Activated CD4-positive, alpha-beta T cell treated with anti-CD3 and anti-CD28 coated beads, Interleukin-2, amount 50 U/mL, for 4 hours (primary cell): Measurements from ENCODE around the gene LRP1B.

ENCODE experiments used
- DNase-seq, 2 experiments: peaks; one replicate each; pipeline ENCODE4 v3.0.0-alpha.2; 2020

Gene LRP1B

GRCh38 chr2:140269000-140269399 lies 1861.8 kb downstream of the LRP1B start:
- DNase-seq, result no peak

DNA sequence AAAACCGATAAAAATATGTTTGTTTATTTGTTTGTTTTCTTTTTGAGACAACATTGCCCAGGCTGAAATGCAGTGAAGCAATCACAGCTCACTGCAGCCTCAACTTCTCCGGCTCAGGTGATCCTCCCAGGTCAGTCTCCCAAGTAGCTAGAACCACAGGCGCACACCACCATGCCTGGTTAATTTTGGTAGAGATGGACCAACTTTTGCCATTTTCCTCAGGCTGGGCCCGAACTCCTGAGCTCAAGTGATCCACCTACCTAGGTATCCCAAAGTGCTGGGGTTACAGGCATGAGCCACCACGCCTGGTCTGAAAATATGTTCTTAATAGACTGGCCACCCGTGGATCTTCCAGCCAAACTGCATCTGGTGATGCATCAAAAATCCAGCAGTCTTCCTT lies 1867.9 kb downstream of the LRP1B start:
- no peak for DNase-seq

DNA sequence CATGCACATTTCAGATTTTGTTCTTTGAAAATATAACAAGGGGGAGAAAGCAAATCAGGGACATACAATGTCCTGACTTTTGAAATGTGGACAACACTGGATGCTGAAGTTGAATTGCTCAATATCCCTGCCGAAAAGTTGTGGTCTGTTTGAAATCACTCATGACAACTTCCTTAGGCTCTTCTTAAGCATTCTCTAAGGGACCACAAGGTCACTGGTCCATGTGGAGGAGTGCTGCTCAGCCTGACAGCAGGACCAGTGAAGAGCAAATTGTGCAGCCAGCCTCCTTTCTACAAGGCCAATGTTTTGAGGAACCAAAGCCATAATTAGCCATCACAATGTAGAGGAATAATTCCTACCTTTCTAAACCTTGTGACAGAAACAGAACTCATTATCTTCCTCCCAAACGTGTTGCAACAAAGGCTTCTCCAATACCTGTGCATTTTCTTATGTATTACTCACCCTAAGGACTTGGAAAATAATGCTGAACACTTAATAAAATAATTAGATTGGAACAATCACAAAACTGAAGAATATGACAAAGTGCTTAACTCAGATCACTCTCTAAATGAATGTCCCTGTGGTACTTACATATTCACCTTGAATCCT lies 1873.0 kb downstream of the LRP1B start:
- no peak for DNase-seq

DNA sequence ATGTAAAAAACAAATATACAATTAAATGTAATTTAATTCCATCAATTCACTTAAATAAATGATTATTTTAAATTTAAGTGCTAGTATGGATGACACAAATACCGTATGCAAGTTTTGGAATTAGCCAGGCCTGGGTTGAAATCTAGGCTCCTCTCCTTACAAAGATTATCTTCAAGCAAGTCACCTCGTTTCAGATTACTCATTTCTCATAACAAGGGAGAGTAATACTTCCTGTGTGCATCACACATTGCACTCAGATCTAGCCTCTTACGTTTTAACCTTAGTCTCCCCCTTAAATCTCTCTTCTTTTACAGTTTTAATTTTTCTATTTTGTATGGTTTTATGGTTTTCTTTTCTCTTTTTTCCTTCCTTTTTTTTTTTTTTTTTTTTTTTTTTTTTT lies 1874.7 kb downstream of the LRP1B start:
- no peak for DNase-seq

- no peak for DNase-seq
These were observed 1881.0 kb downstream of the LRP1B start for GRCh38 chr2:140249821-140250220.

DNA sequence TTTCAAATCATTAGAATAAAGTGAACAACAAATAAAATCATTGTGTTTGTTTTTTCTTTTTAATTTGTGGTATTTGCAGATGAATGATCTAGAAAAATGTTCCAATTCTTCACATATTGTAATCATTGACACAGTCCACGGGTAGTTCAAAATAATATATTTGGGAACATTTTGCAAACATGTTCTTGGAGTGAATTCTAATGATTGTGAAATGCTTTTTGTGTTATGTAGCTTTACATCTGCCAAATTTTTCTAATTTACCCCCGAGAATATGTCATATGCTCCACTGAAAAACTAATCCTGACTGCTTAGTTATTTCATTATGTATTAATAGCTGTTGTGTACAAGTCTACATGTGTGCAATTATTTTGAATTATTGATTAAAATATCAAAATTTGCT lies 1882.2 kb downstream of the LRP1B start:
- DNase-seq, result no peak

DNA sequence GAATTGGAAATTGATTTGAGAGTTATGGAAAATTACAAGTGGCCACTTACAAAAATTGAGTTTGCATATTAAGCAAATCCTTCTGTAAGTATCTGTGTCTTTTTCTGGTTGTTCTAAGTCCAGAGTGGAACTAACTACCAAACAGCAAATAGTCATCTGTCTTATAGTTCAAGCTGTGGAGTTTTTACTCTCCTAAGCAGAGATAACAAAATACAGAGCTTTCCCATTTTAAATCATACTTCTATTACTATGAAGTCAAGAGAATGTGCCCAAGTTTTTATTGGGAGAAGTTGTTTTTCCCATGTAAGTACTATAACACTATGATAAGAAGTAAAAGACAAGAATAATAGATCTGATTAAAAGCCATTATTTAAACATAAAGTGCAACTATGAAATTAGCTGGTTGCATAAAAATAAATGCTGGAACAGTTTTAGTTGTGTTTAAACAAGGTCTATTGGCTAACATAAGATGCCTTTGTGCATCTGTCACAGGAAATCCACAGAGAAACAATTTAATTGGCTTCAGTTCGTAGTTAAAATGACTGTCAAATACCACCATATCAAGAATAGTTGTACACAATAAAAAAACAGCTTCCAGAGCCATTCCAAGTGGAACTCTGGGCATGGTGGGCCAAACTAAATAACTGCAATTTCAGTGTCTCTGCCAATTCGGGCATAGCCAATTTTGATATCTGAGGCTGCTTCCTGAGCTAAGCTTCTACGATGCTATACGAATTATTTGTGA lies 1883.2 kb downstream of the LRP1B start:
- no peak for DNase-seq

- no peak for DNase-seq
These were observed 1883.9 kb downstream of the LRP1B start for GRCh38 chr2:140246957-140247356.

GRCh38 chr2:140246058-140246457 lies 1884.8 kb downstream of the LRP1B start:
- no peak for DNase-seq

- no peak for DNase-seq
These were observed 1887.9 kb downstream of the LRP1B start for GRCh38 chr2:140242889-140243288.

DNA sequence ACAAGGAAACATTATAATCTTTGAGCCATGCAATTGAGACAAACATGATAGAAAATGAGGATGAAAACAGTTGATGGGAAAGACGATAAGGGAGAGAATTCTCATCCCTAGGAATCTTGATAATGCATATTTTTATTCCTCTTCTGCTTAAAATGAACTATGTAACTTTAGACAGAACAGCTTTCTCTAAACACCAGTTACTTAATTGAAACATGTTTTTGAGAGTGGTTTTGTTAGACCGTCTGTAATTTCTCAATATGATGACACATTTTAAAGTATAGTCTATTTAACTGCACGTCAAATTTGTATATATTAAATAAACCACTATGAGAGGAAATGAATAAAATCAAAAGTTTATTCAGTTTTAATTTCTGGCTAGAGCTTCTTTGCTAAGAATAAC lies 1896.7 kb downstream of the LRP1B start:
- DNase-seq, result no peak

GRCh38 chr2:140210963-140211362 lies 1919.9 kb downstream of the LRP1B start:
- no peak for DNase-seq

GRCh38 chr2:140205093-140205492 lies 1925.7 kb downstream of the LRP1B start:
- no peak for DNase-seq

DNA sequence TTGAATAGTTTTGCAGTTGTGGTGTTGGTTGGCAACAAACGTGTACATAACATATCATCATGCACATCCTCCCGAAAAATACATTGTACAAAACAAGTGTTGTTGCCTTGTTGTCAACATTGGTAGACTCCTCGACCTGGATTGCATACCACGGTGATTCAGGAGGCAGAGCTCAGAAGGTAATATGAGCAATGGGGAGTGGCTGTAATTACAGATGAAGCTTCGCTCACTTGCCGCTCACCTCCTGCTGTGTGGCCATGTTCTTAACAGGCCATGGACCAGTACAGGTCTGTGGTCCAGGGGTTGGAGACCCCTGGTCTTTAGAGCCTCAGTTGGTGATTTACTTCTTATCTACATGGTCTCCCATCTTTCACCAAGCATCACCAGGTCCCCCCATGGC lies 1927.5 kb downstream of the LRP1B start:
- no peak for DNase-seq

DNA sequence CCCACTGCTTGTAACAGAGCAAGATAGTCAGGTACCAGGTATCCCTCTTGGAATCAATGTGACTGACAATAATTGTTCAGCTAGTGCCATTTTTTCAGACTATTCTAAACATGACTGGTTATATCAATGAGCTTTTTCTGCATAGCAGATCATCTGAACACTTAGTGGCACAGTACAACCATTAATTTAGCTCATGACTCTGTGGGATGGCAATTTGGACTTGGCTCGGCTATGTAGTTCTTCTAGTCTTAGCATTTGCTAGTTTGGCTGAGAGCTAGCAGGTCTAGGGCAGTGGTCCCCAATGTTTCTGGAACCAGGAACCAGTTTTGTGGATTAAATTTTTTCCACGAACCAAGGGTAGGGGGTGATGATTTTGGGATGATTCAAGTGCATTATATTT lies 1929.2 kb downstream of the LRP1B start:
- no peak for DNase-seq

DNA sequence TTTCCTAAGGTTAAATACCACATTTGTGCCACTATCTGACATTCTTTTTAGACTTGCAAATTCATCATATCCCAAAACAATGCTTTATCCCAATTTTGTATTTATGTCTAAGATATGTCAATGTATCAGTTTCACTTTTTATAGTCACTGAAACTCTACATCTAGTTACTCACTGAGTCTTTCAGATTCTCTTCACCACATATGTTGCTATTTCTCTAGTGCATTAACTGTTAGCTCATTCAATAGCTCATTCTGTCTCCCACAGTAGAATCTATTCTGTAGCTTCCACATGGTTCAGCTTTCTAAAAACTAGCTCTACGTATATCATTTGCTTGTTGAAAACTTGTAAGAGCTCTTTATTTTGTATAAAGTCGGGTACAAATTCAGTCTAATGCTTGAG lies 1930.1 kb downstream of the LRP1B start:
- DNase-seq, result no peak

DNA sequence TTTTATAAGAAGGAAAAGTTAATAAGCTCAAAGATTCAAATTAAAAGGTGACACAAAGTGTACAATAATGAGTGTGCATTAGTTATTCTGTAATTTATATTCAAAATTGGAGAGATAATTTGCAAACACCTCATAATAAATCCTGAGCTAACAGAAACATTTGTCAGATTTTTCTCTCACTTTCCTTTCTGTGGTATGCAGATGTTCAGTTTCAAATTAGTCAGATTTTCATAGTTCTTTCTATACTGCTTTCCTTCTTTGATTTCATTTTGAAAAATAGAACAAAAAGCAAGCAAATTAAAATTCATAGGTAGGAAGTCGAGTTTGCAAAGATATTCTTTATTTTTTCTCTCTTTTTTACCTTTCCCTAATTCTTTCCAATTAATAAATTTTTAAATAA lies 1930.5 kb downstream of the LRP1B start:
- no peak for DNase-seq

DNA sequence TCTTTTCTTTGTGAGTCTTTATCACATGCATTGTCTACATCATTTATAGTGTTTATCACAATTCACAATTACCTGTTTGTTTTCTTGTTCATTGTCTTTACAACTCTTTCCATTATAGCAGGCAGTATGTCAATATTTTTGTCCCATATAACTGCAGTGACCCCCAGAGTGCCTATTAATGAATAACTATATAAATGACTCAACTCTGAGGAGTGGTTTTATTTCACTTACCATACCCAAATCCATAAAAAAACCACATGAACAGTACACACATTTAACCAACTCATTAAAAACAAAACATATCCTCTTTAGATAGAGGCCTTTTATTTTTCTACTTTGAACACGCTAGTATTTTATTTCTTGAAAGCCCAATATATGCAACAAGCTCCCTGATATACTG lies 1931.5 kb downstream of the LRP1B start:
- DNase-seq, result no peak

DNA sequence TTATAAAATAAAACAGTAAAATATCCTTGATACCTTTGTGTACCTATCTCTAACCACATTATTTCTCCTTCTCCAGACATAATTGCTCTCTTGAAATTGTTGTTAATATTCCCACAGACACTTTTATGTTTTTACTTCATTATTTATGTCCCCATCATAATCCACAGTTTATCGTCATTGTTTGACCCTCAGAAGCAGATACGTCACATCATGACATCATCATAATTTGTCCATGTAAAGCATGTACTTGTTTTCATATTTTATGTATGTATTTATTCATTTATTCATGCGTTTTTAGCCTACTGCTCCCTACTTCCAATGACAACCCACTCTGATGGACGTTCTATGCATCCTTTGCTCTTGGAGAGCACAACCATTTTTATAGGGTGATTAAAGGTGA lies 1943.7 kb downstream of the LRP1B start:
- DNase-seq, result no peak

- no peak for DNase-seq
These were observed 1944.5 kb downstream of the LRP1B start for GRCh38 chr2:140186313-140186712.

GRCh38 chr2:140185076-140185475 lies 1945.7 kb downstream of the LRP1B start:
- no peak for DNase-seq

DNA sequence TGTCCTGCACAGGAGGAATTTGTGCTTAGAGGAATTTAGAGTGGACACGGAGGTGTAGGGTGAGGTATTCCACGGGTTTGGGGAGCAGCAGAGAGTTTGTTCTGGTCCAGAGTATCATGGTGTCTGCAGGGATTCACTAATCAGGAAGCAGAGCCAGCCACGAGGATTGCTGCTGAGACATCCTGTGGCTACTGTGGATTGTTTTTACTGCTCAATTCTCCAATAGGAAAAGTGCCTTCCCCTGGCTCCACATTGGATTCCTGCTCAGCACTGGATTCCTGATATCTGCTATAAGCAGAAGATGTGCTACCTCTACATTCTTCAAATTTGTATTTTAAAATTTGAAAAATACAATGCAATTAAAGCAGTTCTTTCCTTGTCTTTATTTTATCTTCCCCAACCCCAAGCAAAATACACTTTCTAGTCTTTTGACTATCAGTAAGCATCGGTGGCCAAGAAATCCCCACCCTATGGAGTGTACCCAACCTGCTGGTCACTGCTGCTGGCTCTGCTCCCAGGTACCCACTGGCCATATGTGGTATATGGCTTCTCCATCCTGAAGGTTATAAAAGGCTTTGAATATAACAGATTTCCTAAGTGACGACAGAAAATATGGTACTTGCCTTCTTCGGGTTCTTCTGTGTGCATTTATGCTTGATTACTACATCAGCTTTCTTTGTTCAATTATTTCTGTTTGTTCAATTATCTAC lies 1947.6 kb downstream of the LRP1B start:
- DNase-seq, result no peak
